Astrocyte (in vitro differentiated cells and primary cell): ENCODE measurements around the gene BLTP2. TPM values are rescaled to one million over a fixed set of nuclear protein-coding genes. Genes with fewer than 3 reads are reported as not detected.

Source experiments
- DNase-seq: peaks from one replicate; pipeline ENCODE4 v3.0.0-alpha.2; 2010; ENCODE audit warnings: low read depth
- FAIRE-seq: peaks from 2 replicates; lab custom pipeline; 2011; peaks lifted over from hg19 to GRCh38; lab: Jason Lieb, UNC
- H2AFZ ChIP-seq: 2 replicates; pipeline ENCODE4 v1.6.0; 2012; ENCODE audit warnings: low read depth, low read length, inconsistent platforms
- H3K27ac ChIP-seq: 2 replicates; pipeline ENCODE4 v1.5.1; 2011; ENCODE audit warnings: low read depth, low read length, inconsistent platforms
- H3K27me3 ChIP-seq: 2 replicates; pipeline ENCODE4 v1.6.0; 2011; ENCODE audit warnings: low read length, inconsistent platforms; ENCODE audit not compliant: insufficient read depth
- H3K36me3 ChIP-seq: 2 replicates; pipeline ENCODE4 v1.5.1; 2011; ENCODE audit warnings: low read length, inconsistent platforms; ENCODE audit not compliant: insufficient read depth
- H3K4me1 ChIP-seq: 2 replicates; pipeline ENCODE4 v1.5.1; 2011; ENCODE audit warnings: low read length, inconsistent platforms; ENCODE audit not compliant: insufficient read depth
- H3K4me2 ChIP-seq: 2 replicates; pipeline ENCODE4 v1.6.0; 2012; ENCODE audit warnings: low read length, inconsistent platforms
- H3K4me3 ChIP-seq: 2 replicates; pipeline ENCODE4 v1.5.1; 2011; ENCODE audit warnings: low read depth, mild to moderate bottlenecking, low read length, inconsistent platforms; ENCODE audit not compliant: insufficient read depth
- H3K79me2 ChIP-seq: 2 replicates; pipeline ENCODE4 v1.6.0; 2012; ENCODE audit warnings: mild to moderate bottlenecking, low read length, inconsistent platforms; ENCODE audit not compliant: insufficient read depth
- H3K9ac ChIP-seq: 2 replicates; pipeline ENCODE4 v1.6.0; 2012; ENCODE audit warnings: mild to moderate bottlenecking, low read length, inconsistent platforms
- H3K9me3 ChIP-seq: 2 replicates; pipeline ENCODE4 v1.5.1; 2012; ENCODE audit warnings: low read depth, mild to moderate bottlenecking, low read length, inconsistent platforms; ENCODE audit not compliant: insufficient read depth
- H4K20me1 ChIP-seq: 2 replicates; pipeline ENCODE4 v1.6.0; 2012; ENCODE audit warnings: low read length, inconsistent platforms; ENCODE audit not compliant: insufficient read depth
- H3K27ac Mint-ChIP-seq: one replicate; pipeline ENCODE4 v1.8.0; 2021; ENCODE audit warnings: mild to moderate bottlenecking, mixed read lengths; ENCODE audit not compliant: unreplicated experiment
- H3K27me3 Mint-ChIP-seq: one replicate; pipeline ENCODE4 v1.8.0; 2021; ENCODE audit warnings: low read depth, mixed read lengths; ENCODE audit not compliant: unreplicated experiment
- H3K36me3 Mint-ChIP-seq: one replicate; pipeline ENCODE4 v1.8.0; 2021; ENCODE audit warnings: low read depth, mixed read lengths; ENCODE audit not compliant: unreplicated experiment
- H3K4me1 Mint-ChIP-seq: one replicate; pipeline ENCODE4 v1.8.0; 2021; ENCODE audit warnings: low read depth, mixed read lengths; ENCODE audit not compliant: unreplicated experiment
- H3K4me3 Mint-ChIP-seq: one replicate; pipeline ENCODE4 v1.8.0; 2021; ENCODE audit warnings: mild to moderate bottlenecking, moderate library complexity, mixed read lengths; ENCODE audit not compliant: unreplicated experiment
- H3K9me3 Mint-ChIP-seq: one replicate; pipeline ENCODE4 v1.8.0; 2021; ENCODE audit warnings: mild to moderate bottlenecking, mixed read lengths; ENCODE audit not compliant: unreplicated experiment
- CTCF ChIP-seq: IDR thresholded peaks from 2 replicates; pipeline ENCODE4 v1.5.1; 2011; ENCODE audit warnings: low read depth, mild to moderate bottlenecking, inconsistent platforms, low read length, moderate library complexity; ENCODE audit not compliant: insufficient read depth
- EZH2 ChIP-seq: IDR thresholded peaks from 2 replicates; pipeline ENCODE4 v1.6.1; 2012; ENCODE audit warnings: mild to moderate bottlenecking, low read length, inconsistent platforms; ENCODE audit not compliant: insufficient read depth
- total RNA-seq: library from RNA; stranded (reverse); gene quantifications from 2 replicates; pipeline ENCODE4 v1.2.1, GENCODE V29; 2021

Gene BLTP2
- total RNA-seq, 1 donor from 2014 or later = 133 TPM

- H3K4me1 Mint-ChIP-seq = no peaks in the 10 kb centered on the region
- no peak overlapping the region for H3K4me3 Mint-ChIP-seq
- H3K36me3 ChIP-seq = peaks cover 70% of the 10 kb centered on the region
Observed at GRCh38 chr17:28623696-28624095, 21.3 kb downstream of the BLTP2 start.

GRCh38 chr17:28622186-28622585 lies 22.8 kb downstream of the BLTP2 start:
- DNase-seq (no peak), FAIRE-seq (no peak)
- TF ChIP-seq EZH2 (no peak), CTCF (no peak)
- H3K9ac ChIP-seq = no peak overlapping the region
- H3K4me2 ChIP-seq = no peak overlapping the region
- Mint-ChIP-seq H3K4me3 (no peak overlapping the region), H3K36me3 (peaks cover 32% of the 10 kb centered on the region), H3K27ac (no peak overlapping the region), H3K27me3 (no peaks in the 10 kb centered on the region), H3K4me1 (no peaks in the 10 kb centered on the region), H3K9me3 (no peaks in the 10 kb centered on the region)
- peaks cover 15% of the 10 kb centered on the region for H4K20me1 ChIP-seq
- H3K9me3 ChIP-seq = no peaks in the 10 kb centered on the region
- peaks cover 71% of the 10 kb centered on the region for H3K36me3 ChIP-seq
- H3K27ac ChIP-seq = no peak overlapping the region
- no peak overlapping the region for H2AFZ ChIP-seq
- H3K4me3 ChIP-seq = no peak overlapping the region
- H3K4me1 ChIP-seq = no peaks in the 10 kb centered on the region
- peaks cover 3% of the 10 kb centered on the region for H3K79me2 ChIP-seq
- H3K27me3 ChIP-seq = no peaks in the 10 kb centered on the region

More at GRCh38 chr17:28623696-28624095, 21.3 kb downstream of the BLTP2 start:
- Histone ChIP-seq H2AFZ (no peak overlapping the region), H3K9ac (no peak overlapping the region), H3K4me1 (no peaks in the 10 kb centered on the region), H3K27me3 (no peaks in the 10 kb centered on the region), H3K9me3 (no peaks in the 10 kb centered on the region), H3K4me2 (no peak overlapping the region), H3K27ac (no peak overlapping the region), H3K79me2 (peaks cover 3% of the 10 kb centered on the region), H3K4me3 (no peak overlapping the region), H4K20me1 (peaks cover 19% of the 10 kb centered on the region)
- Mint-ChIP-seq H3K36me3 (peaks cover 37% of the 10 kb centered on the region), H3K27ac (no peak overlapping the region), H3K27me3 (no peaks in the 10 kb centered on the region), H3K9me3 (no peaks in the 10 kb centered on the region)
- TF ChIP-seq CTCF (no peak), EZH2 (no peak)
- DNase-seq (no peak), FAIRE-seq (no peak)

- FAIRE-seq = no peak
- H3K4me3 Mint-ChIP-seq = no peak overlapping the region
- no peaks in the 10 kb centered on the region for H3K4me1 Mint-ChIP-seq
- Histone ChIP-seq H3K27me3 (no peaks in the 10 kb centered on the region), H3K4me2 (no peak overlapping the region), H2AFZ (no peak overlapping the region), H3K79me2 (peaks cover 3% of the 10 kb centered on the region), H3K27ac (no peak overlapping the region), H3K36me3 (peaks cover 84% of the 10 kb centered on the region), H3K4me3 (no peak overlapping the region), H3K9ac (no peak overlapping the region), H3K4me1 (no peaks in the 10 kb centered on the region), H4K20me1 (peaks cover 17% of the 10 kb centered on the region), H3K9me3 (no peaks in the 10 kb centered on the region)
- H3K9me3 Mint-ChIP-seq = no peaks in the 10 kb centered on the region
- no peak for TF ChIP-seq EZH2
- H3K27ac Mint-ChIP-seq = no peak overlapping the region
- H3K36me3 Mint-ChIP-seq = peaks cover 41% of the 10 kb centered on the region
- H3K27me3 Mint-ChIP-seq = no peaks in the 10 kb centered on the region
- no peak for DNase-seq
Observed at GRCh38 chr17:28620010-28620409, 24.9 kb downstream of the BLTP2 start.
